ENCODE results near the gene EXOSC5.

EXOSC5 gene

DNA sequence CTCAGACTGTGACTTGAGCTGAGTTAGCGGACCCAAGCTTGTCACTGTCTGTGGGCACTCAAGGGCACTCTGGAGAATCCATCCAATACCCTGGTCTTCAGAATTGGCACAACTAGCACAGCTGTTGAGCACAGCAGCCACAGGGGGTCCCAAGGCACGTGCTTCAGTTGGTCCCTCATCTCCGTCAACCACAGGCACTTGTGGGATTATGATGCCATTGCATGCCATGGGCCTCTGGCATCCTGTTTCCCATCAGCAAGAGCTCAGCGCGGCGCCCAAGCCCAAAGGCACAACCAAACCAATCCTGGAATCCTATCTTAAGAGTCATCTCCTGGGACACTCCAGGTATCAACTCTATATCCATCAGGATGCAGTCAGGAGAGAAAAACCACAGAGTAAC, 33.8 kb upstream of the EXOSC5 start:
- Histone ChIP-seq H3K9me3 (ENCODE audit: insufficient read depth, low read length, severe bottlenecking) (no peaks in the 10 kb centered on the region), H3K4me3 (ENCODE audit: low read depth in 1 of 2, low read length in 2 of 2) (no peak overlapping the region), H3K9ac (ENCODE audit: low read depth, low read length) (no peak overlapping the region), H3K4me2 (ENCODE audit: insufficient read depth, low read length) (no peak overlapping the region), H4K20me1 (ENCODE audit: insufficient read depth, low read length) (no peaks in the 10 kb centered on the region), H3K27me3 (ENCODE audit: insufficient read depth, low read length, poor library complexity) (no peaks in the 10 kb centered on the region), H3K4me1 (ENCODE audit: insufficient read depth, low read length) (no peaks in the 10 kb centered on the region), H3K36me3 (ENCODE audit: insufficient read depth, low read length) (peaks cover 34% of the 10 kb centered on the region), H2AFZ (ENCODE audit: low read depth, low read length) (no peak overlapping the region), H3K27ac (ENCODE audit: low read length) (no peak overlapping the region), H3K79me2 (ENCODE audit: insufficient read depth, low read length) (no peaks in the 10 kb centered on the region)
- DNase-seq, result no peak
- TF ChIP-seq, protein P1, sequence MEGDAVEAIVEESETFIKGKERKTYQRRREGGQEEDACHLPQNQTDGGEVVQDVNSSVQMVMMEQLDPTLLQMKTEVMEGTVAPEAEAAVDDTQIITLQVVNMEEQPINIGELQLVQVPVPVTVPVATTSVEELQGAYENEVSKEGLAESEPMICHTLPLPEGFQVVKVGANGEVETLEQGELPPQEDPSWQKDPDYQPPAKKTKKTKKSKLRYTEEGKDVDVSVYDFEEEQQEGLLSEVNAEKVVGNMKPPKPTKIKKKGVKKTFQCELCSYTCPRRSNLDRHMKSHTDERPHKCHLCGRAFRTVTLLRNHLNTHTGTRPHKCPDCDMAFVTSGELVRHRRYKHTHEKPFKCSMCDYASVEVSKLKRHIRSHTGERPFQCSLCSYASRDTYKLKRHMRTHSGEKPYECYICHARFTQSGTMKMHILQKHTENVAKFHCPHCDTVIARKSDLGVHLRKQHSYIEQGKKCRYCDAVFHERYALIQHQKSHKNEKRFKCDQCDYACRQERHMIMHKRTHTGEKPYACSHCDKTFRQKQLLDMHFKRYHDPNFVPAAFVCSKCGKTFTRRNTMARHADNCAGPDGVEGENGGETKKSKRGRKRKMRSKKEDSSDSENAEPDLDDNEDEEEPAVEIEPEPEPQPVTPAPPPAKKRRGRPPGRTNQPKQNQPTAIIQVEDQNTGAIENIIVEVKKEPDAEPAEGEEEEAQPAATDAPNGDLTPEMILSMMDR (IDR thresholded peaks at IDR 0.05; ENCODE audit: borderline replicate concordance, extremely low read depth, low read length, poor library complexity, severe bottlenecking), result no peak
- no peak for TF ChIP-seq EZH2 (IDR thresholded peaks at IDR 0.05; ENCODE audit: borderline replicate concordance, low read depth, low read length, severe bottlenecking)
- ATAC-seq (ENCODE audit: insufficient read depth, low read depth), result no peak

DNA sequence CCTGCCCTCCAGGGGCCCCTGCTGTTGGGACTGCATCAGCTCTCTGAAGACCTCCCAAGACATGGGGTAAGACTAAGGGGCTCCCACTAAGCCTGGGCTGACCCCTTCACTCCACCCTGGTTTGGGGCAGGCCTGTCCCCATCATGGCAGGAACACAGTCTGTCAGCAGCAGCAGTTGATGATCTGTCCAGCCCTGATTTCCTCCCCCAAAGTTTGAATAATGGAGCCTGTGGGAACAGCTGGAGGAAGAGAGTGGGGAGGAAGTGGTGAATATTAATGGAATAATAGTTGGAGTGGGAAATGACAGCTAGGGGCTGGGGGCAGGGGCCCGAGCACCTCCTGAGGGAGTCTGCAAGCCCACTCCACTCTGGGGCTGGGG, 31.3 kb upstream of the EXOSC5 start:
- no peak overlapping the region for H2AFZ ChIP-seq (ENCODE audit: low read depth, low read length)
- DNase-seq (no peak), ATAC-seq (ENCODE audit: insufficient read depth, low read depth) (no peak)
- peaks cover 53% of the 10 kb centered on the region for H3K36me3 ChIP-seq (ENCODE audit: insufficient read depth, low read length)
- no peak for TF ChIP-seq EZH2 (IDR thresholded peaks at IDR 0.05; ENCODE audit: borderline replicate concordance, low read depth, low read length, severe bottlenecking)
- TF ChIP-seq, protein P1 (IDR thresholded peaks at IDR 0.05; ENCODE audit: borderline replicate concordance, extremely low read depth, low read length, poor library complexity, severe bottlenecking), result no peak
- H3K4me1 ChIP-seq (ENCODE audit: insufficient read depth, low read length), result no peaks in the 10 kb centered on the region
- no peak overlapping the region for H3K4me3 ChIP-seq (ENCODE audit: low read depth in 1 of 2, low read length in 2 of 2)
- no peak overlapping the region for H3K27ac ChIP-seq (ENCODE audit: low read length)
- no peaks in the 10 kb centered on the region for H3K27me3 ChIP-seq (ENCODE audit: insufficient read depth, low read length, poor library complexity)
- no peaks in the 10 kb centered on the region for H3K79me2 ChIP-seq (ENCODE audit: insufficient read depth, low read length)
- H3K4me2 ChIP-seq (ENCODE audit: insufficient read depth, low read length), result no peak overlapping the region
- peaks cover 4% of the 10 kb centered on the region; the same call in 1 of the 2 replicates for H4K20me1 ChIP-seq (ENCODE audit: insufficient read depth, low read length)
- no peak overlapping the region for H3K9ac ChIP-seq (ENCODE audit: low read depth, low read length)
- H3K9me3 ChIP-seq (ENCODE audit: insufficient read depth, low read length, severe bottlenecking), result no peaks in the 10 kb centered on the region

DNA sequence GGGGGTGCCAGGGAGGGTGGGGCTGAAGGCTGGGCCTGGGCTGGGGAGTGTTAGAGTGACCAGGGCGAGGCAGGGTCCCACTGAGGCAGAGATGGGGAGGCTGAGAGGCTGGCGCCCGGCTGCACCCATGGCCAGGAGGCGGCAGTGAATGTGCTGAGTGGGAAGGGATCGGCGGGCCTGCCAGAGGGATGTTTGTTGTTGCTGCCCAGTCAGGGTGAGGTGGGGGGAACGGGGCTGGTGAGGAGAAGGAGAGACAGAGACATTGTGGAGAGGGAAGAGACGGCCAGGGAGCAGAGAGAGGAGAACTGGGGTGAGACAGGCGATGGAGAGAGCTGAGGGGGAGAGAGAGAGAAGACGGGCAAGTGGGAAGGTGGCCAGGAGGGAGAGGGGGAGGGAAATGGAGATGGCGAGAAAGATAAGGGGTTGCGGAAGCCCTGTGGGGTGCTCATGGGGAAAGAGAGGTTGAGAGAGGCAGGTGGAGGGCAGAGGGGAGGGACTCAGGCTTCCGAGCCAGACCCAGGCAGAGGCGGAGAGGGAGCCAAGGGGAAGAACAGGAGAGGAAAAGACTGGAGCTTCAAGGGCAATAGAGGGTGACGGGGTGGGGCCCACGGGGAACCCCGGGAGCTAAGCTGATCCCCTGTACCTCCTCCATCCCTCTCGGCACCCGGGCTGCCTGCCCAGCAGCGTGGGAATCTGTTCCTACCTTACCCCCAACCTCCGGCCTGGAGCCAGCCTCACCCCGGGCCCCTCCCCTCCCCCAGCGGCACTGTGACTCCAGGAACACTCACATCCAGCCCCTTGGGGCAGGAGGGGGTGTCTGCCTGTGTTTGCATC, 30.7 kb upstream of the EXOSC5 start:
- Histone ChIP-seq H2AFZ (ENCODE audit: low read depth, low read length) (no peak overlapping the region), H3K27me3 (ENCODE audit: insufficient read depth, low read length, poor library complexity) (no peaks in the 10 kb centered on the region), H3K79me2 (ENCODE audit: insufficient read depth, low read length) (no peaks in the 10 kb centered on the region), H4K20me1 (ENCODE audit: insufficient read depth, low read length) (peaks cover 4% of the 10 kb centered on the region; the same call in 1 of the 2 replicates), H3K9ac (ENCODE audit: low read depth, low read length) (no peak overlapping the region), H3K4me1 (ENCODE audit: insufficient read depth, low read length) (no peaks in the 10 kb centered on the region), H3K4me3 (ENCODE audit: low read depth in 1 of 2, low read length in 2 of 2) (no peak overlapping the region), H3K4me2 (ENCODE audit: insufficient read depth, low read length) (no peak overlapping the region), H3K9me3 (ENCODE audit: insufficient read depth, low read length, severe bottlenecking) (no peaks in the 10 kb centered on the region), H3K27ac (ENCODE audit: low read length) (no peak overlapping the region), H3K36me3 (ENCODE audit: insufficient read depth, low read length) (peaks cover 51% of the 10 kb centered on the region)
- ATAC-seq (ENCODE audit: insufficient read depth, low read depth) (peak; percentile 55), DNase-seq (peak; percentile 48)
- no peak for TF ChIP-seq EZH2 (IDR thresholded peaks at IDR 0.05; ENCODE audit: borderline replicate concordance, low read depth, low read length, severe bottlenecking)
- TF ChIP-seq, protein P1 (IDR thresholded peaks at IDR 0.05; ENCODE audit: borderline replicate concordance, extremely low read depth, low read length, poor library complexity, severe bottlenecking), result no peak
